CD4-positive, alpha-beta T cell treated with Interleukin-1 beta for 1 hour (primary cell): Measurements from ENCODE around the gene RBBP4.
"Not testable (repeated sequence)": the region's sequence is repeated elsewhere in the genome, so short reads cannot be mapped to it uniquely, and the experiment has no call there.

Source experiments
- DNase-seq, 2 donors: peaks; one replicate each; pipeline ENCODE4 v3.0.0-alpha.2; 2020 to 2022

Gene RBBP4

DNA sequence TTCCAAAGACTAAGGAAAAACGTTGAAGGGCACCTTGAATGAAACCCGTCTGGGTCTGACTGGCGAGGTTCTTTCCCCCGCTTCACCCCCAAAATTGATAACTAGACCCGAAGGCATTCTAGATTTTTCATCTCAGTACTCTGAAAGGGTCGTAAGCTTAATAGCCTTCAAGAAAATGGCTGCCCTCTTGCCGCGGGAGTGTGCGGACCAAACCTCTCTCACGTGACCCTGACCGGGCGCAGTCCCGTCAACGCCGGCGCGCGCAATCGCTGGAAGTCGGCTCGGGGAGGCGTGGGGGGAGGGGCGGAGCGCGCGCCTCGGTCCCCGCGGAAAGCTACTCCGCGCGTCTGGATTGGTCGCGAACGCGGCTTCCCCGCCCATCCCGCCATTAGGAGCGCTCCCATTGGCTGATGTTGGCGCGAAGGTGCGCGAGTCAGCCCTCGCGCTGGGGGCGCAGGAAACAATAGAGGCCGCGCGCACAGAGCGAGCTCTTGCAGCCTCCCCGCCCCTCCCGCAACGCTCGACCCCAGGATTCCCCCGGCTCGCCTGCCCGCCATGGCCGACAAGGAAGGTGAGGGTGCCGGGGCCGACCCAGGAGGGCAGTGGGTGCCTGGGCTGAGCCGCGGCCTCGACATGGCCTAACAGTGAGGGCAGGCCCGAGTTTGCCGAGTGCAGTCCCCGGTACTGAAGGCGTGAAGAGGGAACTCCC, at the start of gene RBBP4:
Gene RBBP4 (plus strand): TSS at position 457 of the 709 bp plus-strand sequence. CDS start 99 bp downstream, at position 556.
- peak; percentile 98 to 99 for DNase-seq

DNA sequence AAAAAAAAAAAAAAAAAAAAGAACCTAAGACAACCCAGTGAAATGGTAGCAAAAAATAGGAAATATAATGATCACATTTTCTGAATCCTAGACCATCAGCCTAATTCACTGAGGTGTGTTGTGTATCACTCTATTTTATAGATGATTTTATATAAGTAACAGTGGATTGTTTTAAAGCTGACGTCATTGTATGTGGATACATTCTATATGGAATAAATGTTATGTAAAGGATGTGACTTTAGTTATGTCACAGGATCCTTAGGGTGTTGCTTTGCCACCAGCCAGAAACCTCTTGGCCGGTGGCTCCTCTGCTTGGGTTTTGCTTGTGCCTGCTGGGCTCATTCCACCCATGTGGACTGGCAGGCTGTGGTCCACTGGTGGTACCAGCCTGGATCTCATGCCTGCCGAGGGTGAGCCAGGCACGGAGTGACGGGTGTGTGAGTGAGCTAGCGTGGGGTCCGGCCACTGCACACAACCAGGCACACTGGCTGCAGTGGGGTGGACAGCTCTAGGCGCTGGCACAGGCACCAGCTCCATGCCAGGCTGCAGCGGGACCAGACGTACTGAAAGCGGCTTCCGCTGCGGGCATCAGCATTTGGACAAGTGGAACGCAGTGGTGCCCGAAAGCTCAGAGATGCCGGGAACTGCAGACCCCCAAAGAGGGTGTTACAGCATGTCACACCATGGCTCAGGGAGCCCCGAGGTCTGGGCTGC, 45.1 kb upstream of the RBBP4 start:
- no peak for DNase-seq

DNA sequence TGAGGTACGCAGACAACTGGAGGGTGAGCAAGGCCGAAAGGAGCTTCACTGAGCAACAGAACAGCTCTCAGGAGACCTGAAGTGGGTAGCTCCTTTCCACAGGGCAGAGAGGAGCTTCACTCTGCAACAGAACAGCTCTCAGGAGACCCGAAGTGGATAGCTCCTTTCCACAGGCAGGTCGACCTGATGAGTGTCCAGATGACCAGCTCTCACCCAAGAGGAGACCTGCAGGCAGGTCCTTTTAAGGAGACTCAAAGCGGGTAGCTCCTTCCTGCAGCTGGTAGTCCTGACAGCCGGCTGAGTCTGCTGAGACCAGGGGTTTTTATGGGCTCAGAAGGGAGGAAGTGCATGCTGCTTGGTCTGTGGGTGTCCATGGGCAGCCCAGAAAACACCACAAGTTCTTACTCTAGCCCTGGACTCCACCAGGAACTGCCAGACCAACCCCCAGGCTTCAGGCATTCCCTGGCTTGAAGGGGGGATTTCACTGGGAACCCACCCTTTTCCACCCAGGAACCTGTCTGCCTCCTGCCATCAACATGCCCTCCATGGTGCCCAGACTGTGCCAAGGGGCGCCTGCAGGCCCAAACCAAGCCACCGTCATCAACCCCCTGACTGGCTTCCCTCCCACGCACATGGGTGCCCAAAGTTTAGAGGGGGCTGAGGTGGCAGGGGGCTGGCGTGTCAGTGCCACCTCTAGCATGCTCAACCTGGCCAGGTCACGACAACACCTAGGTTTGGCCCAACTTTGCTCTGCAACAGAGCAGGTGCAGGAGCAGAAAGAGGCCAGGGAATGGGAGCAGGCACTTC, 44.2 kb upstream of the RBBP4 start:
- DNase-seq, result no peak

DNA sequence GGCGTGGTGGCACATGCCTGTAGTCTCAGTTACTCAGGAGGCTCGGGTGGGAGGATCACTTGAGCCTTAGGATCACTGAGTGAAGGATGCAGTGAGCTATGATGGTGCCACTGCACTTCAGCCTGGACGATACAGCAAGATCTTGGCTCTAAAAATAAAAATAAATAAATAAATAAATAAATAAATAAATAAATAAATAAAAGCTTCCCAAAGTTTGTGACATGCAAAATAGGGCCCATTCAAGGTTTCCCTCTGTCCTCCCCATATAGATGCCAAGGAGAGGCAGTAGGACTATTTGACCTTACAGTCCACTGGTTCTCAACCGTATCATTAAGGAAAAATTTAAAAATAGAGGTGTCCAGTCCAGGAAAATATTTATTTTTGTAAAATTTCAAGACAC, 41.8 kb upstream of the RBBP4 start:
- DNase-seq, result no peak

DNA sequence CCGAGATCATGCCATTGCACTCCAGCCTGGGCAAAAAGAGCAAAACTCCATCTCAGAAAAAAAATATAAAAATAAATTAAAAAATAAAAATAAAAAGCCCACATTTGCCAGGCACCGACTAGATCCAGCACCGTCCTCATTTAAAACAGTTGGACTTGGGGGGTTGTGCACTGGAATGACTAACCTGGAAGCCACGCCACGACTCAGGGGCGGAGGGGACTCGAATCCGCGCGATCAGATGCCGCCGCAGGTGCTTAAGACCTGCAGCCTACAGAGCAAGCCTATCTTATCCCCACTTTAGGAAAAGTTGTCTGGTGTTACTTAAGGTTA, 39.2 kb upstream of the RBBP4 start:
- DNase-seq, result no peak

DNA sequence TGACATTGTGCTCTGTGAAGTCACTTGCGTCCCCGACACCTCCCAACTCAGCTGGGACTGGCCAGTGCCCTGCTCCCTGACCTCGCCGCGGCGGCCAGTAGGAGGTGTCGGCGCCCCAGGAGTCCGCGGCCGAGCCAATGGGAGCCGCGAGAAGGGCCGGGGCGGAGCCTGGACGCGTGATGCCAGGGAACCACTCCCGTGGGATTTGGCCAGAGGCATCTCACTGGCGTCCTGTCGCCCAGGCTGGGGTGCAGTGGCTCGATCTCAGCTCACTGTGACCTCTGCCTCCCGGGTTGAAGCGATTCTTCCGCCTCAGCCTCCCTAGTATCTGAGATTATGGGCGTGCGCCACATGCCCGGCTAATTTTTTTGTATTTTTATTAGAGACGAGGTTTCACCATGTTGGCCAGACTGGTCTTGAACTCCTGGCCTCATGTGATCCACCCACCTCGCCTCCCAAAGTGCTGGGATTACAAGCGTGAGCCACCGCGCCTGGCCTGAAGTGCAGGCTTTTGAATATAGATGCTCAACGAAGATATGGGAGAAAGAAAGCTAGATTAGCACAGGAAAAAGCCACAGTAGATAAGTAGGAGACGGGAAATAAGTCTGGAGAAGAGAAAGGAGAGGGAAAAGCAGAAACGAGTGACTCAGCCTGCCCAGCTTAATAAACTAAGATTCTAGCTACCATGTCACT, 38.7 kb upstream of the RBBP4 start:
- peak; percentile 40 to 70 for DNase-seq

DNA sequence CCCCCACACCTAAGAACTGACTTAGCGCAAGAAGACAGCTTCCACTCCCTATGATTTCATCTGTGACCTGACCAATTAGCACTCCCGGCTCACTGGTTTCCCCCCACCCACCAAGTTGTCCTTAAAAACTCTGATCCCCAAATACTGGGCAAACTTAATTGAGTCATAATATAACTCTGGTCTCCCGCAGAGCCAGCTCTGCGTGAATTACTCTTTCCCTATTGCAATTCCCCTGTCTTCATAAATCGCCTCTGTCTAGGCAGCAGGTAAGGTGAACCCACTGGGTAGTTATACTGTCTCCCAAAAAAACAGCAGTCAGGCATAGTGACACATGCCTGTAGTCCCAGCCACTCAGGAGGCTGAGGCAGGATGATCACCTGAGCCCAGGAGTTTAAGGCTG, 37.5 kb upstream of the RBBP4 start:
- no peak for DNase-seq

DNA sequence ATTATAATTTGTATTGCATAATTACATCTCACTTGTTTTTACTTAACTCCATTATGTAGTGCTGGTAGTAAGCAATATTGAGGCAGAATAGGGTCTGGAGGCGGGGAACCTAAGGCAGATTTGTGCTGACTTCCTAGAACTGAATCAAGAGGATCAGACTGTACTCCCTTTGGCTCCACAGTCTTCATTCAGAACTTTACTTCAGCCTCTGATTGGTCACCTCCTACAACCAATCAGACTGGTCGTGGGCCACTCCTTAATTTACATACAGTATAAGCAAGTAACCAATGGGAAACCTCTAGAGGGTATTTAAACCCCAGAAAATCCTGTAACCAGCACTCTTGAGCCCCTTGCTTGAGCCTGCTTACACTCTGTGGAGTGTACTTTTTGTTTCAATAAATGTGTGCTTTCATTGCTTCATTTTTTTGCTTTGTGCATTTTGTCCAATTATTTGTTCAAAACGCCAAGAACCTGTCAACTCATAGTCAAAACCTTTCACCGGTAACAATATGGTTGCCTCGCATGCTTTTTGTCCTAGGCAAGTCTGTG, 32.3 kb upstream of the RBBP4 start:
- DNase-seq, result no peak

DNA sequence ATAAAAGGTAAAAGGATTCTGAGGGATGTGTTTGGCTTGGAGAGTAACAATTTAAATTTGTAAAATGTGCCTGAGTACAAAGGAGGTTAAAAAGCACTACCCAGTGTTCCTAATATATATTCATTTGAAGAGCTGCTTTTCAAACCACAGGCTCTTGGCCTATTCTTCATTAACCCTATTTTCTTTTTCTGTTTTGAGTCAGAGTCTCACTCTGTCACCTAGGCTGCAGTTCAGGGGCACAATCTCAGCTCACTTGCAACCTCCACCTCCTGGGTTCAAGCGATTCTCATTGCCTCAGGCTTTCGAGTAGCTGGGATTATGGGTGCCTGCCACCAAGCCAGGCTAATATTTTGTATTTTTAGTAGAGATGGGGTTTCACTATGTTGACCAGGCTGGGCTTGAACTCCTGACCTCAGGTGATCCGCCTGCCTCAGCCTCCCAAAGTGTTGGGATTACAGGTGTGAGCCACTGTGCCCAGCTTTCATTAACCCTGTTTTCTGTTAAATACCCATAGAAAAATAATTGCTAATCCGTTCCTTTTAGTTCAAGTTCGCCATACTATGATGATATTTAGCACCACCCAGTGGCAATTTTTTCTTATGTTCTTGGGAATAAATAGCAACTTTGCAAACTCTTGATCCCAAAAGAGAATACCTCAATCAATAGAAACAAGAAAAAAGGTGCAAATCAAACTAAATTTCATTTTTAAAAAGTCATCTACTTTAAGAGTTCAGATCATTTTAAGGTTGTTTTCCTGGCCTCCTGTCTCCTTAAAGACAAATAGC, 31.1 kb upstream of the RBBP4 start:
- DNase-seq, result no peak

DNA sequence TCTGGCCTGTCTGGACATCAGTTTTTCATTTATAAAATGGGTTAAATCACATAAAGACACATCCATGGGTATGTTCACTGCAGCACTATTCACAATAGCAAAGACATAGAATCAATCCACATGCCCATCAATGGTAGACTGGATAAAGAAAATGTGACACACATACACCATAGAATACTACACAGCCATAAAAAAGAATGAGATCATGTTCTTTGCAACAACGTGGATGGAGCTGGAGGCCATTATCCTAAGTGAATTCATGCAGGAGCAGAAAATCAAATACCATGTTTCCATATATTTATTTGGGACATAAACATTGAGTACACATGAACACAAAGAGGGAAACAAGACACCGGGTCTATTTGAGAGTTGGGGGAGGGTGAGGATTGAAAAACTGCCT, 28.8 kb upstream of the RBBP4 start:
- no peak for DNase-seq

DNA sequence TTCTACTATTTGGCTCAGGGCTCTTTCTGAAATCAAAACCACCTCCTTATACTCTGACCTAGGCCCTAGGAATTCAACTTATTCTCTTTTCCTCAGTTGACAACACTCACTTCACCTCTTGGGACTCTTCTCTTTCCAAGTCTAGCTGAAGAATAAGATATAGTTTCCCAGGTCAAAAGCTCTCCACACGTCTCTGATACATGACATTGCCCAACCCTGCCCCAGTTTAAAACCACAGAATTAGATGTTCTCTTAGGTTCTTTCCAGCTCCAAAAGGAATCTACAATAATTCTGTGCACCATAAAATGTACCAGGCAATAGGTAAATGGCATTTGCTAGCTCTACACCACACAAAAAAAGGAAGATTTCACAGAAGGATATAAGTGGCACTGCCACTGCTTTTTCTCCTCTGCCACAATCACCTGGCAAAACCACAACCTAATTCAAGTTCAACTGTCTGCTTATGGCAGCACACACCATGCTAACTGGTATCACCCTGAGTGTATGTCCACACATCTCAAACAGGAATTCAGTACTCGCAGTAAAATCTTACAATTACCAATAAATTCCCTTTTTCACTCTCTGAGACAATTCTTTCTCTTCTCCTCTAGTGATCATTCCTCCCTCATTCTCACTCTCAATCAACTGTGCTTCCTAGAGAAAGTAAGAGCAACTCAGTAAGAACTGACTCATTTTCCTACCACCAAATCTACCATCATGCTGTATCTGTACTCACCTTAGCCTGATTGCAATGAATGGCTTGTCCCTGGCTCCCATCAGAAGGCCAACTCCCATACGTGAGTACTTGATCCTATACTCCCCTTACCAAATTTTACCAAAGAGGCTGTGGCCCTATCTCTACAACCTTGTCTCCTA, 28.0 kb upstream of the RBBP4 start:
- DNase-seq, result no peak

DNA sequence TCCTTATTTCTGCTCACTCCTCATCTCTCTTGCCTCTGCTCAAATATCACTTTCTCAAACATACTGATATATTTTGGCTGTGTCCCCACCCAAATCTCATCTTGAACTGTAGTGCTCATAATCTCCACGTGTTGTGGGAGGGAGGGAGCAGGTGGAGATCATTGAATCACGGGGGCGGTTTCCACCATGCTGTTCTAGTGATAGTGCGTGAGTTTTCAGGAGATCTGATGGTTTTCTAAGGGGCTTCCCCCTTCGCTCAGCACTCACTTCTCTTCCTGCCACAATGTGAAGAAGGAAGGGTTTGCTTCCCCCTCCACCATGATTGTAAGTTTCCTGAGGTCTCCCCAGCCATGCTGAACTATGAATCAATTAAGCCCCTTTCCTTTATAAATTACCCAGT, 27.2 kb upstream of the RBBP4 start:
- no peak for DNase-seq

DNA sequence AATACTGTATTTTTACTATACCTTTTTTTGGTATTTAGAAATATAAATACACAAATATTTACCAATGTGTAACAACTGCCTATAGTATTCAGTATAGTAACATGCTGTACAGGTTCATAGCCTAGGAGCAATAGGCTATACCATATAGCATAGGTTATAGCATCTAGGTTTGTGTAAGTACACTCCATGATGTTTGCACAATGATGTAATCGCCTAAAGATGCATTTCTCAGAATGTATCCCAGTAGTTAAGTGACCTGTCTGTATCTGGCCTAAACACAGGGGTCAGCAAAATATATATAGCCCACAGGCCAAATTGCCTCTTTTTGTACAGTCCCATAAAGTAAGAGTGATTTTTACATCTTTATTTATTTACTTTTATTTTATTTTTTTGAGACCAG, 24.8 kb upstream of the RBBP4 start:
- no peak for DNase-seq

DNA sequence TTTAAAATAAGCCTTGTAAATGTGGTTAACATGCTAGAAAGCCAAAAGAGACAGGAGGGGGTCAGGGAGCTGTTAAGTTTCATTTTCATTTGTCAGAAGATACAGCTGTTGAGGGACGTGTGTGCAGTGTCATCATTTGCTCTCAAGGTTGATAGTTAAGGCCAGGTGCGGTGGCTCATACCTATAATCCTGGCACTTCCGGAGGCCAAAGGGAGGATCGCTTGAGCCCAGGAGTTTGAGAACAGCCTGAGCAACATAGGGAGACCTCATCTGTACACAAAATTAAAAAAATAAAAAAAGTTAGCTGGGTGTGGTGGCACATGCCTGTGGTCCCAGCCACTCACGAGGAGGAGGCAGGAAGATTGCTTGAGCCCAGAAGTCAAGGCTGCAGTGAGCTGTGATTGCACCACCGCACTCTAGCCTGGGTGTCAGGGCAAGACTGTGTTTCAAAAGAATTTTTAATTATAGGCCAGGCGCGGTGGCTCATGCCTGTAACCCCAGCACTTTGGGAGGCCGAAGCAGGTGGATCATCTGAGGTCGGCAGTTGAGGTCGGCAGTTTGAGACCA, 23.3 kb upstream of the RBBP4 start:
- peak; percentile 30 to 40 for DNase-seq

DNA sequence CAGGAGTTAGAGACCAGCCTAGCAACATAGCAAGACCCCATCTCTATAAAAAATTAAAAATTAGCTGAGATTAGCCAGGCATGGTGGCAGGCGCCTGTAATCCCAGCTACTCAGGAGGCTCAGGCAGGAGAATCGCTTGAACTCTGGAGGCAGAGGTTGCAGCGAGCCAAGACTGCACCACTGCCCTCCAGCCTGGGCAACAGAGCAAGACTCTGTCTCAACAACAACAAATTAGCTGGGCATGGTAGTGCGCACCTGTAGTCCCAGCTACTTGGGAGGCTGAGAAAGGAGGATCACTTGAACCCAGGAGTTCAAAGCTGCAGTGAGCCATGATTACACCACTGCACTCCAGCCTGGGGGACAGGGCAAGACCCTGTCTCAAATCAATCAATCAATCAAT, 20.8 kb upstream of the RBBP4 start:
- DNase-seq, result not testable (repeated sequence)

DNA sequence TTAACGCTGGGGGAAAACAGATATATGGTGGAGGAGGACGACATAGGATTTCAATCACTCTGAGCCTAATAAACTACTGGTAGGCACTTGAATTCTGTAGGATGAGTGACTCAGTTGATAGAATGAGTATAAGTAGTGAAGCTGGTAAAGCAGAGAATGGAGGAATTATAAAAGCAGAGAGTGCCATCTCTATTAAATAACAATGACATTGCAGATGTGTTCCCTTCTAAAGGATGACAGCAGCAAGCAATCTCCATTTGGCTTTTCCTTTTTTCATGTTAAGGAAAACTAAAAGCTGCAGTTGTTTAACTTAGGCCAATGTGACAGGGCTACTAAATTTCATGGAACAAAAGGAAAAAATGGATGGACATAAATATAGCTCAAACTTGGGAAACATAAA, 18.2 kb upstream of the RBBP4 start:
- DNase-seq, result no peak

DNA sequence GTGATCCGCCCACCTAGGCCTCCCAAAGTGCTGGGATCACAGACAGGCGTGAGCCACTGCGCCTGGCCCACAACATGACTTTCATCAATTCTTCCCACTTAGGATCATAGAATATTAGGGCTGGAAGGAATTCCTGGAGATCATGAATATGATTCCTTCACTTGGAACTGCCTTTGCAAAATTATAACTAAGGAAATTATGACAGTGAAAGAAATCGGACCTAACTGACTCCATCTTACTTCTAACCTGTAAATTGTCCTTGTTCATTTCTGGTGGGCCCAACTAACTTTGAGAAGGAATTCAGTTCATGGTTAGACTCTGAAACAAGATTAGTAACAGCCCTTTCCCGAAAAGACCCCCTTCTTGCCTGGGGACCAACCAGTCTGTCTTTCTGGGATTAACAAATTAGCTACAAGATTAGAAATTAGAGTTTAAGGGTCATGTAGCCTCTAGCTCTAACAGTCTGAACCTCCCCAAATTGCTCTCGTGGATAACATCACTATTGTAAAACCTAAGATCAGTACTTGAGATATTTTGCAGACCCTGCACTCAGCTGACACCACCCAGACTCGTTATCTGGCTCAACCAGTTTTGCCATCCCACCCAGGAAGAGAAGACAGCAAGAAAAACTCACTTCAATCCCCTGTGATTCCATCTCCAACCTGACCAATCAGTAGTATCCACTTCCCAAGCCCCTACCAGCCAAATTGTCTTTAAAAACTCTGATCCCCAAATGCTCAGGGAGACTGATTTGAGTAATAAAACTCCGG, 15.3 kb upstream of the RBBP4 start:
- no peak for DNase-seq

DNA sequence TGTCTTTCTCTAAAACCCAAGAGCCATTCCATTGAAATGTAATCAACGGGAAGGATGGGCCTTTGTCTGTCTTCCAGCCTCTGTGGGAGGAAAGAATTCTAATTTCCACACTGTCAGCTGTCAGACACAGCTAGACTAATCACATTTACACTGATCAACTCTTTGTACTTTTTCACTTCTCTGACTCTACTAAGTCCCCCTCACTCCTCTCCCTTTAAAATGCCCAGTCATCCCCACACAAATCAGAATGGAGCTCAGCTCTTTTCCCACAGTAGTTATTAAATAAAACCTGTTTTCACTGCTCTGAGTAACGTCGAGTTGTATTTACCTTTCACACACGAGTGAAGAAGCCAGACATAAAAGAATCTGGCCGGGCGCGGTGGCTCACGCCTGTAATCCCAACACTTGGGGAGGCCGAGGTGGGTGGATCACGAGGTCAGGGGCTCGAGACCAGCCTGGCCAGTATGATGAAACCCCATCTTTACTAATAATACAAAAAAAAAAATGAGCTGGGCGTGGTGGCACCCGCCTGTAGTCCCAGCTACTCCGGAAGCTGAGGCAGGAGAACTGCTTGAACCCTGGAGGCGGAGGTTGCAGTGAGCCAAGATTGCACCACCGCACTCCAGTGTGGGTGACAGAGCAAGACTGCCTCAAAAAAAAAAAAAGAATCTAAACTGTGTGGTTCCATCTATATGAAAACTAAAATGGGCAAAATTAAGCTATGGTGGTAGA, 13.9 kb upstream of the RBBP4 start:
- DNase-seq, result peak in 1 of 2 donors; percentile 43

DNA sequence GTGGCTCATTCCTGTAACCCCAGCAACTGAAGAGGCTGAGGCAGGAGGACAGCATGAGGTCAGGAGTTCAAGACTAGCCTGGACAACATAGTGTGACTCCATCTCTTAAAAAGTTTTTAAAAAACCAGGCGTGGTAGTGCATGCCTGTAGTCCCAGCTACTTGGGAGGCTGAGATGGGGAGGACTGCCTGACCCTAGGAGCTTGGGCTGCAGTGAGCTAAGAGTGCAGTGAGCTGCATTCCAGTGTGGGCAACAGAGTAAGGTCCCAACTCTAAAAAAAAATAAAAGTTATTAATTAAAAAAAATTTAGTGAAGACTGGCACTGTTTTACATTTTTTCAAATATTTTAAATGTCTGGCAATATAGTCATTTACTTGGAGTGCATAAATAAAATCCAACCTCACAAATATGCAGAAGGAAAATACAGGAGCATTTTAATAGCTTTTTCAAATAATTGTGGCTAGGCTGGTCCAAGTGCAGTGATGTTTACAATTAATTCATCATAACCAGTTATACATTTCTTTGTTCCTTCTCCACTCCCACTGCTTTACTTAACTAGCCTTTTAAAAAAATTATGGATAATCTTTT, 11.4 kb upstream of the RBBP4 start:
- no peak for DNase-seq
